Endothelial cell of umbilical vein (primary cell): Measurements from ENCODE around the gene SLC26A6. TPM values are rescaled to one million over a fixed set of nuclear protein-coding genes. Genes with fewer than 3 reads are reported as not detected.

Experiments used
- BruUV-seq: library from RNA; stranded (reverse); fragments of 400-500 nt; replicated peaks from 2 replicates; lab custom pipeline; 2021; lab: Mats Ljungman, UMichigan
- CTCF ChIA-PET: fragments of 300-600, 350-600 bp; sonication (Branson Sonifier 250); formaldehyde crosslinking; loops from one replicate; lab custom pipeline; 2021; ENCODE audit warnings: antibody characterized with exemption, inconsistent platforms; lab: Charles Lee
- POLR2A ChIA-PET: fragments of 300-600, 350-600 bp; sonication (Branson Sonifier 250); formaldehyde crosslinking; loops from one replicate; lab custom pipeline; 2021; ENCODE audit warnings: antibody characterized with exemption, inconsistent platforms; lab: Charles Lee
- DNase-seq: peaks from one replicate; pipeline ENCODE4 v3.0.0-alpha.2; 2011; ENCODE audit warnings: low read depth, low spot score
- FAIRE-seq: peaks from 2 replicates; lab custom pipeline; 2011; peaks lifted over from hg19 to GRCh38; lab: Jason Lieb, UNC
- H2AFZ ChIP-seq: 2 replicates; pipeline ENCODE4 v1.6.0; 2012; ENCODE audit warnings: low read depth, low read length, control low read depth, inconsistent platforms
- H3K27ac ChIP-seq: 2 replicates; pipeline ENCODE4 v1.5.1; 2011; ENCODE audit warnings: low read depth, mild to moderate bottlenecking, control low read depth, low read length, moderate library complexity; ENCODE audit not compliant: insufficient read depth
- H3K27me3 ChIP-seq, 2 experiments: 2 replicates each; pipeline versions ENCODE4 v1.6.0 to v1.6.1; 2011; ENCODE audit warnings: low read length in 2 of 2, mixed read lengths in 1 of 2; ENCODE audit not compliant: control insufficient read depth in 2 of 2, insufficient read depth in 2 of 2
- H3K36me3 ChIP-seq, 2 experiments: 2 replicates in 1 of 2; 3 replicates in 1 of 2; pipeline ENCODE4 v1.5.1; 2011; ENCODE audit warnings: low read length in 2 of 2, mild to moderate bottlenecking in 1 of 2, moderate library complexity in 1 of 2; ENCODE audit not compliant: control insufficient read depth in 2 of 2, insufficient read depth in 2 of 2; ENCODE audit errors: extremely low read depth in 1 of 2
- H3K4me1 ChIP-seq: 3 replicates; pipeline ENCODE4 v1.5.1; 2011; ENCODE audit warnings: mild to moderate bottlenecking, low read length; ENCODE audit not compliant: control insufficient read depth, insufficient read depth; ENCODE audit errors: extremely low read depth
- H3K4me2 ChIP-seq: 2 replicates; pipeline ENCODE4 v1.6.1; 2011; ENCODE audit warnings: low read length, control low read depth, mixed read lengths; ENCODE audit not compliant: insufficient read depth
- H3K4me3 ChIP-seq, 3 experiments: fragments of 200-600 bp in 1 of 3; sonication (generic), shearing (Covaris generic) in 1 of 3; replicated peaks in 1 of 3; 2 replicates each; pipeline ENCODE4 v1.5.1; 2011 to 2016; ENCODE audit warnings: control low read depth in 3 of 3, low read length in 3 of 3, mild to moderate bottlenecking in 2 of 3, inconsistent platforms in 1 of 3, low read depth in 1 of 3, moderate library complexity in 1 of 3; ENCODE audit not compliant: insufficient read depth in 1 of 3
- H3K79me2 ChIP-seq: 2 replicates; pipeline ENCODE4 v1.6.0; 2012; ENCODE audit warnings: low read length, inconsistent platforms; ENCODE audit not compliant: control insufficient read depth, insufficient read depth
- H3K9ac ChIP-seq: replicated peaks from 2 replicates; pipeline ENCODE3; 2011; ENCODE audit warnings: low read length, control low read depth; ENCODE audit not compliant: insufficient read depth; ENCODE audit errors: extremely low read depth
- H3K9me1 ChIP-seq: replicated peaks from 3 replicates; pipeline ENCODE4 v1.6.0; 2011; ENCODE audit warnings: mild to moderate bottlenecking, low read length; ENCODE audit not compliant: control insufficient read depth, insufficient read depth; ENCODE audit errors: extremely low read depth
- H3K9me3 ChIP-seq: replicated peaks from 2 replicates; pipeline ENCODE4 v1.5.1; 2012; ENCODE audit warnings: low read length, inconsistent platforms; ENCODE audit not compliant: control insufficient read depth, insufficient read depth
- H4K20me1 ChIP-seq: replicated peaks from 2 replicates; pipeline ENCODE3; 2011; ENCODE audit warnings: mild to moderate bottlenecking, low read length; ENCODE audit not compliant: control insufficient read depth, insufficient read depth; ENCODE audit errors: extremely low read depth
- CTCF ChIP-seq, 2 donors: IDR thresholded peaks; 1 replicate in 1 of 2; 2 replicates in 1 of 2; pipeline ENCODE4 v1.5.1; 2011; ENCODE audit warnings: low read length in 2 of 2, mild to moderate bottlenecking in 2 of 2, moderate library complexity in 2 of 2, control low read depth in 1 of 2, inconsistent platforms in 1 of 2, low read depth in 1 of 2; ENCODE audit not compliant: insufficient read depth in 1 of 2; ENCODE audit errors: extremely low read depth in 1 of 2
- EZH2 ChIP-seq: IDR thresholded peaks from 2 replicates; pipeline ENCODE4 v1.6.1; 2012; ENCODE audit warnings: borderline replicate concordance, low read depth, mild to moderate bottlenecking, moderate library complexity, low read length, inconsistent platforms; ENCODE audit not compliant: severe bottlenecking
- FOS ChIP-seq: IDR thresholded peaks from 2 replicates; pipeline ENCODE4 v1.6.1; 2011; ENCODE audit warnings: mild to moderate bottlenecking, low read length, moderate library complexity, borderline replicate concordance; ENCODE audit not compliant: insufficient read depth
- GATA2 ChIP-seq: IDR thresholded peaks from 2 replicates; pipeline ENCODE4 v1.7.0; 2011; ENCODE audit warnings: low read depth, mild to moderate bottlenecking, moderate library complexity, mixed read lengths, low read length; ENCODE audit not compliant: insufficient read length, insufficient read depth
- JUN ChIP-seq: IDR thresholded peaks from 2 replicates; pipeline ENCODE4 v1.6.1; 2011; ENCODE audit warnings: borderline replicate concordance, low read depth; ENCODE audit not compliant: insufficient read length, insufficient read depth
- MAX ChIP-seq: IDR thresholded peaks from 2 replicates; pipeline ENCODE4 v1.6.1; 2011; ENCODE audit not compliant: insufficient read depth, insufficient read length
- MYC ChIP-seq: IDR thresholded peaks from one replicate; pipeline ENCODE4 v1.6.1; 2011; ENCODE audit warnings: mild to moderate bottlenecking, low read depth, low read length
- POLR2A ChIP-seq: IDR thresholded peaks from 2 replicates; pipeline ENCODE4 v1.6.1; 2012; ENCODE audit warnings: low read depth, mild to moderate bottlenecking, control low read depth, low read length
- POLR2AphosphoS5 ChIP-seq: IDR thresholded peaks from 2 replicates; pipeline ENCODE4 v1.6.1; 2012; ENCODE audit warnings: low read depth, mild to moderate bottlenecking, control low read depth, low read length, moderate library complexity; ENCODE audit not compliant: insufficient read depth
- dilution Hi-C: fragments of 300-500 bp; cut with MboI; formaldehyde crosslinking; loops from one replicate; pipeline ENCODE4 v1.15.0; 2019; ENCODE audit warnings: low sequenced_read_pairs; ENCODE audit not compliant: extremely low pct_ligation_motif_present
- intact Hi-C: fragments of 100-400 bp; cut with micrococcal nuclease; formaldehyde crosslinking; loops from one replicate; pipeline ENCODE4 v1.10.0; 2022
- polyA plus RNA-seq, 4 experiments: library from polyadenylated mRNA; depleted of rRNA in 3 of 4; stranded (reverse) in 3 of 4; unstranded in 1 of 4; fragments of >200 nt; gene quantifications; 2 replicates each; pipeline versions ENCODE4 v1.2.1 to v1.2.3, GENCODE V29; 2011 to 2012; ENCODE audit warnings: missing spikeins in 1 of 4
- total RNA-seq: library from RNA; stranded (reverse); gene quantifications from 2 replicates; pipeline ENCODE4 v1.2.3, GENCODE V29; 2021

The SLC26A6 gene
- total and polyA plus RNA-seq, 2 donors (not counting 3 experiments of a cell fraction or from before 2014, with no cell fraction given): 31.0 to 32.2 TPM

GRCh38 chr3:48591436-48591835 lies 43.8 kb downstream of the SLC26A6 start:
- FAIRE-seq: no peak
- dilution Hi-C loops (no loop called here), intact Hi-C loops (no loop called here)
- DNase-seq: no peak
- H3K27ac ChIP-seq: no peak overlapping the region
- no peak overlapping the region for H3K9ac ChIP-seq
- CTCF ChIA-PET: no interaction called here
- H3K79me2 ChIP-seq: no peaks in the 10 kb centered on the region
- H3K4me3 ChIP-seq: no peak overlapping the region
- no peak overlapping the region for H3K4me2 ChIP-seq
- no TSS peak for BruUV-seq
- H3K27me3 ChIP-seq: peaks cover 9 to 11% of the 10 kb centered on the region in 2 experiments
- H3K36me3 ChIP-seq: no peaks in the 10 kb centered on the region
- no peaks in the 10 kb centered on the region for H4K20me1 ChIP-seq
- H2AFZ ChIP-seq: no peak overlapping the region
- H3K9me3 ChIP-seq: no peaks in the 10 kb centered on the region
- TF ChIP-seq MAX: no peak
- no peak for TF ChIP-seq POLR2AphosphoS5
- no peak for TF ChIP-seq CTCF (IDR thresholded peaks at IDR 0.05; ENCODE audit: extremely low read depth in 1 of 2, insufficient read depth in 1 of 2, low read depth in 1 of 2, low read length in 2 of 2)
- TF ChIP-seq JUN: no peak
- no peak for TF ChIP-seq FOS
- no peak for TF ChIP-seq GATA2
- no peak for TF ChIP-seq MYC
- no peak for TF ChIP-seq POLR2A
- no peak for TF ChIP-seq EZH2
- POLR2A ChIA-PET: no interaction called here
- H3K4me1 ChIP-seq: peaks cover 6% of the 10 kb centered on the region
- no peaks in the 10 kb centered on the region for H3K9me1 ChIP-seq
